ENCODE data around the gene OTOF. TPM values are rescaled to one million over a fixed set of nuclear protein-coding genes. Genes with fewer than 3 reads are reported as not detected.

The OTOF gene
- total and polyA plus RNA-seq, 2 of the 4 experiments (the other 2 are of a cell fraction), result 0.03 TPM; not detected in 1

DNA sequence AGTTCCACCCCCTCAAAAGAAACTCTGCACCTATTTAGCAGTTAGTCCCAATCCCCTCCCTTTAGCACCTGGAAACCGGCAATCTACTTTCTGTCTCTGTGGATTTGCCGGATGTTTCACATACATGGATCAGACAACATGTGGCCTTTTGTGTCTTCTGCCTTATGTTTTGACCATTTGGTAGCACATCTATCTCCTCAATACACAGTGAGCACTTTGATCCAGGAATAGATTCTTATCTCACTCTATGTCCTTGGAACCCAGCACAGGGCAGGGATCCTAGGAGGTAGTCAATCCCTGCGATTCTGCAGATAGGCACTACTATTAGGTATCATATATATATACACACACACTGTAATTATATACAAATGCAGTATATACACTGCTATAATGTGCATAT, 3.8 kb upstream of the OTOF start:
- Histone ChIP-seq H2AK9ac (replicated peaks; ENCODE audit: low read depth, low read length, poor library complexity) (no peak overlapping the region), H3K4me3 (ENCODE audit: insufficient read depth, low read depth, low read length) (no peak overlapping the region), H3K79me1 (ENCODE audit: low read depth in 1 of 2, low read length in 2 of 2) (no peaks in the 10 kb centered on the region), H3K14ac (replicated peaks; ENCODE audit: low read depth, low read length) (no peak overlapping the region), H3K36me3 (ENCODE audit: control insufficient read depth, insufficient read depth, low read length) (no peaks in the 10 kb centered on the region), H4K91ac (ENCODE audit: insufficient read depth, low read depth, low read length) (no peak overlapping the region), H2BK20ac (ENCODE audit: low read depth, low read length) (no peak overlapping the region), H3K56ac (ENCODE audit: extremely low read depth, insufficient read depth, low read length) (no peak overlapping the region), H3K4me1 (ENCODE audit: control insufficient read depth, insufficient read depth, low read length) (no peaks in the 10 kb centered on the region), H3K9ac (ENCODE audit: low read depth, low read length) (no peak overlapping the region), H4K8ac (ENCODE audit: low read depth in 2 of 2, low read length in 2 of 2) (no peak overlapping the region), H2BK15ac (ENCODE audit: low read depth, low read length) (no peak overlapping the region), H3K9me1 (ENCODE audit: insufficient read depth, low read length) (peaks cover 6% of the 10 kb centered on the region), H4K5ac (ENCODE audit: low read depth, low read length) (no peak overlapping the region), H3K4ac (ENCODE audit: low read depth, low read length) (no peak overlapping the region), H3K27me3 (ENCODE audit: control insufficient read depth, insufficient read depth, low read length) (peaks cover 20% of the 10 kb centered on the region; the same call in 1 of the 2 replicates), H2AFZ (replicated peaks; ENCODE audit: low read length, poor library complexity) (no peak overlapping the region), H3K9me3 (ENCODE audit: control insufficient read depth, insufficient read depth, low read length) (no peaks in the 10 kb centered on the region), H4K20me1 (ENCODE audit: insufficient read depth, low read length) (no peaks in the 10 kb centered on the region), H3K27ac (ENCODE audit: insufficient read depth, low read length) (no peak overlapping the region), H2AK5ac (ENCODE audit: low read depth, low read length) (no peak overlapping the region), H3K23ac (ENCODE audit: low read depth, low read length) (no peak overlapping the region), H2BK5ac (ENCODE audit: low read depth, low read length, poor library complexity, severe bottlenecking) (no peak overlapping the region), H3K18ac (ENCODE audit: low read depth, low read length) (no peak overlapping the region), H3K4me2 (ENCODE audit: low read depth, low read length) (no peak overlapping the region), H2BK120ac (ENCODE audit: low read depth, low read length) (no peak overlapping the region)
- POLR2A ChIA-PET (ENCODE audit: unreplicated experiment), result no interaction called here
- DNase-seq (no peak), ATAC-seq (ENCODE audit: low read depth) (no peak)
- dilution Hi-C loops (cut with HindIII; ENCODE audit: low sequenced_read_pairs, unreplicated experiment), result no loop called here
- TF ChIP-seq, protein P1, sequence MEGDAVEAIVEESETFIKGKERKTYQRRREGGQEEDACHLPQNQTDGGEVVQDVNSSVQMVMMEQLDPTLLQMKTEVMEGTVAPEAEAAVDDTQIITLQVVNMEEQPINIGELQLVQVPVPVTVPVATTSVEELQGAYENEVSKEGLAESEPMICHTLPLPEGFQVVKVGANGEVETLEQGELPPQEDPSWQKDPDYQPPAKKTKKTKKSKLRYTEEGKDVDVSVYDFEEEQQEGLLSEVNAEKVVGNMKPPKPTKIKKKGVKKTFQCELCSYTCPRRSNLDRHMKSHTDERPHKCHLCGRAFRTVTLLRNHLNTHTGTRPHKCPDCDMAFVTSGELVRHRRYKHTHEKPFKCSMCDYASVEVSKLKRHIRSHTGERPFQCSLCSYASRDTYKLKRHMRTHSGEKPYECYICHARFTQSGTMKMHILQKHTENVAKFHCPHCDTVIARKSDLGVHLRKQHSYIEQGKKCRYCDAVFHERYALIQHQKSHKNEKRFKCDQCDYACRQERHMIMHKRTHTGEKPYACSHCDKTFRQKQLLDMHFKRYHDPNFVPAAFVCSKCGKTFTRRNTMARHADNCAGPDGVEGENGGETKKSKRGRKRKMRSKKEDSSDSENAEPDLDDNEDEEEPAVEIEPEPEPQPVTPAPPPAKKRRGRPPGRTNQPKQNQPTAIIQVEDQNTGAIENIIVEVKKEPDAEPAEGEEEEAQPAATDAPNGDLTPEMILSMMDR (conservative IDR thresholded peaks at IDR 0.05; ENCODE audit: low read depth, low read length), result no peak
- TF ChIP-seq RCOR1 (IDR thresholded peaks at IDR 0.05; ENCODE audit: insufficient replicate concordance, low read length) (no peak), MAFK (IDR thresholded peaks at IDR 0.05; ENCODE audit: low read depth, low read length) (no peak), MXI1 (IDR thresholded peaks at IDR 0.05; ENCODE audit: borderline replicate concordance, low read depth, low read length) (no peak), BHLHE40 (IDR thresholded peaks at IDR 0.05; ENCODE audit: low read depth, low read length) (no peak), POLR2A (IDR thresholded peaks at IDR 0.05; ENCODE audit: low read depth, low read length) (no peak), CEBPB (IDR thresholded peaks at IDR 0.05; ENCODE audit: low read depth, low read length) (no peak), CHD1 (IDR thresholded peaks at IDR 0.05; ENCODE audit: low read depth, low read length) (no peak), MAZ (IDR thresholded peaks at IDR 0.05; ENCODE audit: borderline replicate concordance, low read depth, low read length) (no peak), RAD21 (IDR thresholded peaks at IDR 0.05; ENCODE audit: low read length) (no peak), USF2 (IDR thresholded peaks at IDR 0.05; ENCODE audit: low read depth, low read length) (no peak), NFE2L2 (IDR thresholded peaks at IDR 0.05; ENCODE audit: low read depth, low read length) (no peak), RFX5 (IDR thresholded peaks at IDR 0.05; ENCODE audit: low read depth, low read length) (no peak), ELK1 (IDR thresholded peaks at IDR 0.05; ENCODE audit: borderline replicate concordance, low read depth, low read length) (no peak)
- intact Hi-C loops (cut with micrococcal nuclease), result loop anchor here (5.0 kb wide), 1 partner anchor 236 kb away; no protein-coding TSS in a partner anchor
- no TSS peak for BruUV-seq (replicated peaks)
- in situ Hi-C loops (cut with MboI; ENCODE audit: low sequenced_read_pairs), result no loop called here
- 86% methylated on average over 2 of the region's 3 CpGs; no CpG with 5 or more reads in 1 of the 2 experiments for WGBS, 2 experiments (ENCODE audit: extremely low coverage in 2 of 2, insufficient read length in 1 of 2)
- CTCF ChIA-PET, result no interaction called here
